ENCODE measurements around the gene HPS3.

DNA sequence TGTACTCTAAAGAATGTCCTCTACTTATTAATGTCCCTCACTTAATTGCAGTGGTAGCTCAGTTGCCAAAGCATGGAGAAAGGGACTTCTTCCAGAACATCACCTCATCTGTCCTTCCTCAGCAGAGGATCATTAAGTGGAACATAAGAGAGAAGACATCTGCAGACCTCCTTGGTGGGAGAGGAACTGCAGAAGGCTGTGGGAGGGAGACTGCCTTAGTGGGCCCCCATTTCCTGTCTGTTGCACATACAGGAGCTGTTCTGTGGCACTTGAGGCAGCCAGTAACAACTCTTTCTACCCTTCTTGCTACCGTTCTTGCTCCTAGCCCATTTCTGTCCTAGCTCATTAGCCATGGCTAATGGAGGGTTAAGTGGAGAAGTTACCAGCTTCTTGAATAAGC lies 33.6 kb downstream of the HPS3 start:
- no peak for TF ChIP-seq EZH2 (IDR thresholded peaks at IDR 0.05)
- TF ChIP-seq, protein P1, sequence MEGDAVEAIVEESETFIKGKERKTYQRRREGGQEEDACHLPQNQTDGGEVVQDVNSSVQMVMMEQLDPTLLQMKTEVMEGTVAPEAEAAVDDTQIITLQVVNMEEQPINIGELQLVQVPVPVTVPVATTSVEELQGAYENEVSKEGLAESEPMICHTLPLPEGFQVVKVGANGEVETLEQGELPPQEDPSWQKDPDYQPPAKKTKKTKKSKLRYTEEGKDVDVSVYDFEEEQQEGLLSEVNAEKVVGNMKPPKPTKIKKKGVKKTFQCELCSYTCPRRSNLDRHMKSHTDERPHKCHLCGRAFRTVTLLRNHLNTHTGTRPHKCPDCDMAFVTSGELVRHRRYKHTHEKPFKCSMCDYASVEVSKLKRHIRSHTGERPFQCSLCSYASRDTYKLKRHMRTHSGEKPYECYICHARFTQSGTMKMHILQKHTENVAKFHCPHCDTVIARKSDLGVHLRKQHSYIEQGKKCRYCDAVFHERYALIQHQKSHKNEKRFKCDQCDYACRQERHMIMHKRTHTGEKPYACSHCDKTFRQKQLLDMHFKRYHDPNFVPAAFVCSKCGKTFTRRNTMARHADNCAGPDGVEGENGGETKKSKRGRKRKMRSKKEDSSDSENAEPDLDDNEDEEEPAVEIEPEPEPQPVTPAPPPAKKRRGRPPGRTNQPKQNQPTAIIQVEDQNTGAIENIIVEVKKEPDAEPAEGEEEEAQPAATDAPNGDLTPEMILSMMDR (IDR thresholded peaks at IDR 0.05): no peak
